AG08395 (cell line): Measurements from ENCODE around the gene RGL2.
"Not testable (repeated sequence)": the region's sequence is repeated elsewhere in the genome, so short reads cannot be mapped to it uniquely, and the experiment has no call there.

Experiments used
- DNase-seq: peaks from one replicate; pipeline ENCODE4 v3.0.0; 2012; ENCODE audit warnings: mixed read lengths, low spot score

The RGL2 gene

DNA sequence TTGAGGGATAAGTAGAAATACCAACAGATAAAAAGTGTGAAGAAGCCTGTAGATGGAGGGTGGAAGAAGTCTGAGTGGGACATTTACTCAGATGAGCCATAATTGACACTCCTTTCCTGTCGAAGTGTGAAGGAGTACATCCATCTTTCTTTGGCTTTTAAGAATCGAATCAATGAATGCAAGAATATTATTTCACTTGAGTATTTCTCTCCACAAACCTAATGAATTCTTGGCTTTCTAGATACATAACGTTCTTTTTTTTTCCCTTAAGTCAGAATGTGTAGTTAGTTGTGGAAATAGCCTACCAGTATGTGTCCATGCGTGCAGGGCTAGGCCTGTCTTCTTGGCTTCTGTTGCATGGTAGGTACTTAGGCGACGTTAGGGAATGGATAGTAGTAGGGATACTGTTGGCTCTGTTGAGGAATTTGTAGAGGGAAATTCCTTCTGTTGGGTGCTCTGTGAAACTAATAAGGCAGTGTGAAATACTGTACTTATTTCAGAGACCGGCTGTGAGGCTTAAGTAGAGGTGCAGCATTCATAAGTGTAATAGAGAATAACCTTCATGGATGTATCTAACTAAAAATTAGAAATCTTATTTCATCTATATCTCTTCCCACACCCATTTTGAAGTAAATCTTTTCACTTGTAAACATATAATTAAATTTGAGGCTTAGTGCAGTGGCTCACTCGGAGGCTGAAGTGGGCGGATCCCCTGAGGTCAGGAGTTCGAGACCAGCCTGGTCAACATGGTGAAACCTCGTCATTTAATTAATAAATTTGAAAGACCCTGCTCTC lies 25.4 kb downstream of the RGL2 start:
- DNase-seq, result no peak

GRCh38 chr6:33272275-33273128 lies 26.2 kb downstream of the RGL2 start:
- DNase-seq, result no peak

DNA sequence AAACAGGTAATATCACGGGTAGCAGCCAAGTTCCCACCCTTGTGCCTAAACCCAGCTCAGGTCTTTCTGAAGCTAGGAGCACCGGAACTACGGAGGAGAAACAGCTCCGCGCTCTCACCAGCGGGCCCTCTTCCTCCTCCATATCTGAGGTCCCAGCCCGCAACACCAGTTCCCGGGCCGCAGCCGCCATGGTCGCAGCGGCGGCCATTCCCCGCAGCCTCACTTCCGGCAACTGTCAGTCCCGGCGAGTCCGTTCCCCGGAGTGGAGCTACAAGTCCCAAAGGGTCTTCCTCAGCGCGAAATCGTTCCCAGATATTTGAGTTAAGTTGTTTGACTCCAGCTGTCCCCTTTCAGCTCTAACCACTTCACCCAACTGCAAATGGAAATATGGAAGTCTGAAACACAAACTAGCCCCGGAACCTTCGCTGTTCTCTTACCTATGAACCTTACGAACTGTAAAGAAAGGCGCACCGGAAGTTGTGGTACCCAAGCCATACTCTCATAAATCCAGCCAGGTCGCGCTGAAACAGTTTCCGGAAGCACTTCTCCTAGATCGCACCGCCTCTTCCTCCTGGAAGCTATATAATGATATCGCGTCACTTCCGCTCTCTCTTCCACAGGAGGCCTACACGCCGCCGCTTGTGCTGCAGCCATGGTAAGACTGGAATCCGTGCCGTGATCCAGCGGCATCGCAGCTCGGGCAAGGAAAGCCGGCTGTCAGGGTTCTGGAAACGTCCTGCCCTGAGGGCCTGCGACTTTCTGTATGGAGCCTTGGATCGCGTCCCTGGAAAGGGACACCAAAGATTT lies 27.1 kb downstream of the RGL2 start, which contains the start of the genes RPS18 and VPS52:
RPS18 (plus strand) TSS at position 608 of the 807 bp plus-strand sequence; CDS start at position 653, 45 bp downstream.
VPS52 (minus strand) TSS at position 409 of the 807 bp plus-strand sequence; CDS start at position 208, 201 bp downstream.
- peak; percentile 96 for DNase-seq

GRCh38 chr6:33271117-33271467 lies 27.6 kb downstream of the RGL2 start:
- no peak for DNase-seq

DNA sequence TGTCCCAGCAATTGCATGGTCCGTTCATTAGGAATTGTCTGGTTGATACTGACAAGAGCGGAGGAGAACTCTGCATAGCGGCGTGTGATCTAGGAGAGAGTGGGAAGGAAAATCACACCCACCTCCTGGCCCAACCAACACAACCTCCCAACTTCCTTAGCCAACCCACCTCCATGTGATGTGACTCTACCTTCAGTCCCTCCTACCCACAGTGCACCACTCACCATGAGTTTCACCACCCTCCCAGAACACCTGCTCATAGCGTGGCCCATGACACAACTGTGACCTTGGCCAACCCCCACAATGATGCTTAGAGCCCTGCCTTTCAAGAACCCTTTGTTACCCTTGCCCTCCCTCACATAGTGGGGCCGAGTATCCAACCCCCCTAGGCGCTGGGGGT lies 34.7 kb downstream of the RGL2 start:
- DNase-seq, result no peak

DNA sequence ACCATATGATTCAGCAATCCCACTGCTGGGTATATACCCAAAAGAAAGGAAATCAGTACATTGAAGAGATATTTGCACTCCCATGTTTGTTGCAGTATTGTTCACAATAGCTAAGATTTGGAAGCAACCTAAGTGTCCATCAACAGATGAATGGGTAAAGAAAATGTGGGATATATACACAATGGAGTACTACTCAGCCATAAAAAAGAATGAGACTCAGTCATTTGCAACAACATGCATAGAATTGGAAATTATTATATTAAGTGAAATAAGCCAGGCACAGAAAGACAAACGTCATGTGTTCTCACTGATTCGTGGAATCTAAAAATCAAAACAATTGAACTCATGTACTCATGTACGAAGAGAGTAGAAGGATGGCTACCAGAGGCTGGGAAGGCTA lies 36.3 kb downstream of the RGL2 start:
- DNase-seq, result not testable (repeated sequence)

- DNase-seq, result no peak
These were observed 39.7 kb downstream of the RGL2 start for GRCh38 chr6:33259032-33259431.

DNA sequence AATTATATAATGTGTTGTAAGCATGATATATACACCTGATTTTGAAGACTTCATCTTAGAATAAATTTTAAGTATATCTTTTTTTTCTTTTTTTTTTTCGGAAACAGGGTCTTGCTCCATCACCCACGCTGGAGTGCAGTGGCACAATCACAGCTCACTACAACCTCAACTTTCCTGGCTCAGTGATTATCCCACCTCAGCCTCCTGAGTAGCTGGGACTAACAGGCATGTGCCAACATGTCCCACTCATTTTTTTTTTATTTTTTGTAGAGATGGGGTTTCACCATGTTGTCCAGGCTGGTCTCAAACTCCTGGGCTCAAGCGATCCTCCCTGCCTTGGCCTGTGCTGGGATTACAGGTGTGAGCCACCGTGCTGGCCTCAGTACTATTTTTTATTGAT lies 44.2 kb downstream of the RGL2 start:
- DNase-seq, result no peak

DNA sequence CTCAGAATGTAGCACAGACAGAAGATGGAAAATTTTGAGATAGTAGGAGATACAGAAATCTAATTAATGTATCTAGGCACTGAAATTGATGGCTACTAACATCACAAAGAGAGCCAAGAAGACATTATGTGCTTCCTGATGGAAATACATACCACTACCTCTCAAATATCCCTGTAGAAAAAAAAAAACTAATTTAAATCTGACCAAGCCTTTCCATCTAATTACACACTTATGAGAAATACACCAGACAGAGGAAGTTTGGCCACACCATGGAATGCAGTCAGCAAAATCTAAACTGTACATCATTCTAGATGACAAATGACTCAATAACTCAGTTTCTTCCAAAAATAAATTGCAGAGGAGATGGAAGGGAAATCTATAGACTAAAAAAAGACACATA lies 46.0 kb downstream of the RGL2 start:
- DNase-seq, result peak; percentile 44

- no peak for DNase-seq
These were observed 47.2 kb downstream of the RGL2 start for GRCh38 chr6:33251395-33252012.

GRCh38 chr6:33250731-33251130 lies 48.0 kb downstream of the RGL2 start:
- no peak for DNase-seq

DNA sequence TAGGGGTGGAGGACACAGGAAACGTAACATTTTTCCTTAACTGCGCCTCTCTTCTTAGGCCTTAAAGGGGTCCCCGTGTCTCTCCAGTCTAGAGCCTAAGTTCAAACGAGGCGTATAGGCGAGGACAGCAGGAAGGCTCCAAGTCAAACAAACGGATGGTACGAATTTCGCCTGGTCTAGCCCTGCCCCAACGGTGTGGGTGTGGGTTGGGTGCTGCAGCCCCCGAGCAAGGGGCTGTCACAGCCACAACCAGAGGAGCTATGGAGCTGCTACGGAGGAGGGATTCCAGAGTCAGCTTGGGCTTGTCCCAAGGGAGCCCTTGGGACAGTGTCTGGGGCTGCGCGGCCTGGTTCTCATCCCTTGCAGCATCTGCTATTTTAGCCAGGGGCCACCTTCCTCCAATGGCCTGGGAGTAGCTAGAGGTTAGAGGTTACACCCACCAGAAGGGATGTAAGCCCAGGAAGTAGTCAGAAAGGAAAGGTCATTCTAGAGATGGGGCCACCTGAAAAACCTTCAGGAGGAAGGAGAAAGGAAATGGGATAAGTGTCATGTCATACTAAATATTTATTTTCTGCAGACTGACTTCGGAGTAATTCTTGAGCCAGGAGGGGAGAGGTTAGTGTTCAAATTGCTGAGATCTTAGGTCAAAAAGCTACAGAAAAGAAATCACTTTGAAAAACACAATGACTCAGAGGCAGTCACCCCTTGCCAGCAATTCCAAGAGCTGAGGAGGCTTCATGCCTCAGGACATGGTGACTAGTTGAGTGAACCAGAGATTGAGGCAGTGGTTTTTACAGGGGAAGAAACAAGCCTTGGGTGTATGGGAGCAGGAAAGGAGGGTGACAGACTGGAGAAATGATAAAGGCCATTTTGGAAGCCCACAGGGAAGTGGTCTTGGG lies 48.8 kb downstream of the RGL2 start:
- peak; percentile 70 for DNase-seq

GRCh38 chr6:33248932-33249731 lies 49.6 kb downstream of the RGL2 start:
- DNase-seq, result peak; percentile 95

DNA sequence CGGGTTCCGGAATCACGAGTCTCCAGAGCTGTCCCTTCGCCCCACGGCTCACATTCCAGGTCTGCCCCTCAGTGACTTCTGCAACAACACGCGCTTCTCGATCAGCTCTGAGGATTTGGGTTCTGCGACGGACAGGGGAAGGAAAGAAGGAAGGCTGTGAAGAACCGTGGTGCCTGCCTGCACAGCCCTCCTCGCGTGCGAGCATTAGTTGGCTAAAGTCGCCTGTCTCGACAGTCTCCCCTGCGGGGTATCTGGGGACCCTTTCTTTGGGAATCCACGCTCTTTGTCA lies 50.2 kb downstream of the RGL2 start:
- DNase-seq, result no peak

- DNase-seq, result peak; percentile 74
These were observed 50.6 kb downstream of the RGL2 start for GRCh38 chr6:33247977-33248642.

DNA sequence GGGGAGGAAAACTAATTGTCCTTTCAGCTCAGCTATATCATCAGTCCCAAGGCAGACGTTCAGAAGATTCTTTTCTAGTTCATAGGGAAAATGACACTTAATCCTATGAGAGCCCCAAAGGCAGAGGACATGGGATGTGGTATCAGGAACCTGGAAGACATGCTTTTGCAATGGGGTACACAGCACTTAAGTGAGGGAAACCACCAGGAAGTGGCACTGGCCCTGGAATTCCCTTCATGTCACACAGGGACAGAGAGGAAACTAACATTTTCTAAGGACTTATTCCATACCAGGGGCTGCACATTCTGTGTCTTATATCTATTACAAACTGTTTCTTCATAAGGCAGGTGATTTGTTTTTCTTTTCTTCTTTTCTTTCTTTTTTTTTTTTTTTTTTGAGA lies 55.3 kb downstream of the RGL2 start:
- no peak for DNase-seq

- DNase-seq, result no peak
These were observed 56.8 kb downstream of the RGL2 start for GRCh38 chr6:33241968-33242367.
